Omental fat pad (tissue), 4 donors: Measurements from ENCODE around the gene SIMC1. TPM values are rescaled to one million over a fixed set of nuclear protein-coding genes. Genes with fewer than 3 reads are reported as not detected.
A peak's percentile ranks its signal among the peaks of the same experiment; 100 is the strongest.
"Not testable (repeated sequence)": the region's sequence is repeated elsewhere in the genome, so short reads cannot be mapped to it uniquely, and the experiment has no call there.

Experiments
- ATAC-seq: fragments of 150-250 bp; one replicate; pipeline ENCODE4 v1.9.1; 2016; ENCODE audit warnings: mild to moderate bottlenecking, moderate library complexity; ENCODE audit not compliant: low FRiP score
- DNase-seq: peaks from one replicate; pipeline ENCODE4 v3.0.0-alpha.2; 2019; ENCODE audit warnings: low spot score
- CTCF ChIP-seq, 3 donors: fragments of 450-650 bp; IDR thresholded peaks; one replicate each; pipeline ENCODE4 v1.5.1; 2016 to 2017; ENCODE audit warnings: antibody characterized with exemption in 3 of 3, mild to moderate bottlenecking in 3 of 3, moderate library complexity in 2 of 3
- total RNA-seq, 4 donors: library from RNA; depleted of rRNA; stranded (reverse); fragments of >200 nt; gene quantifications; one replicate each; pipeline ENCODE4 v1.1.0, GENCODE V29; 2016

Gene SIMC1
- 10 to 100 TPM in 3 of 4 donors, 1 to 10 TPM in 1; 8.3 to 18.0 (median 10.7) TPM for total RNA-seq

GRCh38 chr5:176237971-176238644 is at the start of gene SIMC1:
SIMC1 (plus strand) TSS chr5:176238424; CDS start chr5:176238509, 85 bp downstream.
- ATAC-seq = peak; percentile 67
- DNase-seq = not testable (repeated sequence)

- DNase-seq (no peak), ATAC-seq (no peak)
- TF ChIP-seq CTCF (IDR thresholded peaks at IDR 0.05) = no peak
Observed at GRCh38 chr5:176188506-176189193, 49.6 kb upstream of the SIMC1 start.

GRCh38 chr5:176189857-176190256 is 48.4 kb upstream of the SIMC1 start:
- DNase-seq (no peak), ATAC-seq (no peak)
- TF ChIP-seq CTCF (IDR thresholded peaks at IDR 0.05) = no peak

DNA sequence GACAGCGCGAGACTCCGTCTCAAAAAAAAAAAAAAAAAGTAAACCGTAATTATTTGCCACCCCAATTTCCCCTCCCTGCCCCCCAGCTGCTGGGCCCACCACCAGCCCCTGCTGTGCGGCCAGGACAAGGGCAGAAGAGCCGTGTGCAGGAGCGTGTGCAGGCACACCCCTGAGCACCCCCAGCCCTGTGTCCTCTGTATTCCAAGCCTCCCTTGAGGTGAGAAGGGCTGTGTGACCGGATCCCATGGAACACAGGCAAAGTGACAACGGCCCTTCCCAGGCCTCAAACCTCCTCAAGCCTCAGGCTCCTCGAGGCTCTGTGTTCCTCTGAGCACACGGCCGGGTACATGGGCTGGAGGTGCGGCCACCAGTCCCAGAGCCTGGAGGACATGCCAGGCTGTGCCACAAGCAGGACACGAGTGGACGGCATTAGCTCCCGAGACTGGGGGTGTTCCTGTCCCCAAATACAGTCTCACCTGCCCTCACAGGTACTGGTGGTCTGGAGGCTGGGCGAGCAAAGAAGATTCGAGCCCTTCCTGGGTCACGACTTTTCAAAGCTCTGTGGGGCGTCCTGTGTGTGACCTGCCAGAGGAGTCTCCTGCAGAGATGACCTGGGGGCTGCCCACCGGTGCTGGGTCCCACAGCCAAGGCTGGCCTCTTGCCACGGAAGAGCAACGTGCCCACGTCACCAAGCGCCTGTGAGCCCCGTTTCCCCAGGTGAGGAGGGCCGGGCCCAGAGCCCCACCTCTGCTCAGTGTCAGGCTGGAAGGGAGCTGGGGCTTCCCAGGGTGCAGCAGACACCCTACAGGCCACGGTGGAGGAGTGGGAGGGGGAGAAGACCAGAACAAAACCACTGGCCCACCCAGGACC is 47.1 kb upstream of the SIMC1 start:
- ATAC-seq (no peak), DNase-seq (no peak)
- no peak for TF ChIP-seq CTCF (IDR thresholded peaks at IDR 0.05)

DNA sequence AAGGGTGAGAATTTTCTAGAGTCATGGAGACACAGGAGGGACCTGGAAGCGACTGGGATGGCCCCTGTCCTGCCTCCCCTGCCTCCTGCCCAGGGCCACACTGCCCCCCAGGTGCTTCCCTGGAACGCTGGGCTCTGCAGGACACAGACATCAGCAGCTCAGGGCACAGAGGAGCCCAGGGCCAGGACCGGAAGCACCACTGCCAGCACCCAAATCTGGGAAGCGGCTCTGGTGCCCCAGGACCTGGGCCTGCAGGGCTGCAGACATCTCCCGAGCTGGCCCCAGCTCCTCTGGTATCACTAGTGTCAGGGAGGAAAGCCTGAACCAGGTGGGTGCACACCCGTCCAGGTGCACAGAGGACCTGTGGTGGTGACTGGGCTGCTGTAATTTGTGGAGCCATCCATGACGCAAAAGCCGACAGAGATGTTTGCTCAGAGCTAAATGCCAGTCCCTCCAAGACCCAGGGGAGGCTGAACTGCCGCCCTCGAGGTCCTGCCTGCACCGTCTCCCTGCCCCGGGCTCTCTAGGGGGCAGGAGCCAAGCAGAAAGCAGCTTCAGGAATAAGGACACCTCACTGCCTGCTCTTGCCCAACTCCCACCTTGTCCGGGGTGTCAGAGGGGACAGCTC is 46.0 kb upstream of the SIMC1 start:
- no peak for DNase-seq
- TF ChIP-seq CTCF (IDR thresholded peaks at IDR 0.05) = no peak
- no peak for ATAC-seq

GRCh38 chr5:176192722-176193117 is 45.5 kb upstream of the SIMC1 start:
- ATAC-seq, DNase-seq: not testable (repeated sequence)

DNA sequence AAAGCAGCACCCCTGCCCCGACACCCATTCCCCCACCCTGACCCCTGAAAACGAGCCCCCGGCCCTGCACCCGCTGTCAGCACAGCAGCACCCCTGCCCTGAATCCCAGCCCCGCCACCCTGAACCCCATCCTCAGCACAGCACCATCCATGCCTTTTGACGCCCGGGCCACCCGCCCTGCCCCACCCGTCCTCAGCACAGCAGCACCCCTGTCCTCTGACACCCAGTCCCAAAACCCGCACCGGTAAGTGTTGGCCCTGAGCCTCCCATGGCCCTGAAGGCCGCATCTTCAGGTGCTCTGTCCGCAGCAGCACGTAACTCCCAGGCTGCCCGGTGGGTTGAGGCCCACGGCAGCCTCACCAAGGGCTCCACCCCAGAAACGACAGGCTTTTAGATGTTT is 44.6 kb upstream of the SIMC1 start:
- ATAC-seq, DNase-seq: not testable (repeated sequence)

DNA sequence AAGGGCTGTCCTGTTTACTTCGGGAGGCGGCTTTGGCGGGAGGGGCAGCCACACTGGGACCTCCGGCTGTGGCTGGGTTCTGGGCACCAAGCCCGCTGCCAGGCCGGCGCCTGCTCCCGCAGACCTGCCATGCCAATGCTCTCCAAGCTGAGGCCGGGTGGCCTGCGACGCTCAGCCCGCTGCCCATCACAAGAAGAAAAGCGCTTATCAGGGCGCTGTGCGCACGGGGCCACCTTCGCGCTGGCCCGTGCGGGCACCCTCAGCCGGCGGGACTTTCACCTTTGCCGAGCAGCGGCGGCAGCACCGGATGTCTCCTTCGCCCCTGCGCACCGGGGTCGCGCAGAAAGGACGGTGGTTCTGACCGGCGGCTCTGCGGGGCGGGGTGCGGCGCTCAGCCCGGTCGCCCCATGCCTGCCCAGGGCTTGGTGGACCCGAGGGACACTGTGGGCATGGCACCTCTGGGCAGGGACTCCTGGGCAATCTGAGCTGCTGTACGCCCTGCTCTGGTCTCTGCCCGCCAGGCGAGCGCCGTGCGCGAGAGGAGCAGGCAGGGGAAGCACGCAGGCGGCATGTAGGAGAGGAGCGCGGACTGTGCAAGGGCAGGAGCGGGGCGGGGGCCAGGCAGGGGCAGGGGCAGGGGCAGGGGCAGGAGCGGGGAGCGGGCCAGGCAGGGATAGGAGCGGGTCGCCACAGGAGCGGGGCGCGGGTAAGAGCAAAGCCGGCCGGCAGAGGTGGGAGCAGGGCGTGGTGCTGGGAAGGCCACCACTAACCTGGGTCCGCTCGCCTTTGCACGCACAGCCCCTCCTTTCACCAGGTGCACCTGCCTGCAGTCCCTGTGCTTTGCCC is 43.8 kb upstream of the SIMC1 start:
- DNase-seq, ATAC-seq: not testable (repeated sequence)

- not testable (repeated sequence) for DNase-seq, ATAC-seq
Observed at GRCh38 chr5:176195084-176195413, 43.2 kb upstream of the SIMC1 start.

DNA sequence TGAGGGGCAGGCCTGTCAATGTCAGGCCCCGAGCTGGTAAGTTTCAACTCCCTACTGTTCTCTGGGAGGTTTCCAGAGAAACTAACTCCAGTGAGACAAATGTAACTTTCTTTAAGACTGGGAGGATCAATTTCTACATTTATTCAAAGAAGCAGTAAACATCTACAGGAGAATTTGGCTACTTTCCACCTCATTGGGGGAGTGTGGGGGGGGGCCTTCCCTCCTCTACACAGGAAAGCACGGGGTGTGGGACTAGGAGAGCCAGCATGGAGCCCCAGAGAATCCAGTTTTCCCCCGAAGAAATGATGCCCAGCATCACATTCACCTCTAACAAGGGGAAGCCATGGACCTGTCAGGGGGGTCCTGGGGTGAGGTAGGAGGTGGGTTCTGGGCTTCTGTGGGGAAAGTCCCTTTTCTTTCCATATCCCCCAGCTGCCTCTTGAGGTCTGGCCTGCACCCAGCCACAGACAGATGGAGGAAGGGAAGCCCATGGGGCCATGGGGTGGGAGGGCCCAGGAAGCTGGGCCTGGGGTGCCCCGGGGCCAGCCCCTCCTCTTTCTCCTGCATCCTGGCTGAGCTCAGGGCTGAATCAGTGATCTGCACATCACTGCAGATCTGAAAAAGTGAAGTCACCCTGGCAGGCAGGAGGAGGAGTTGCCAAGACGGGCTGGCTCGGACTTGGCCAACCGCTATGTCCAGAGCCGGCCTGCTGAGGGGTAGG is 42.6 kb upstream of the SIMC1 start:
- ATAC-seq = not testable (repeated sequence)

DNA sequence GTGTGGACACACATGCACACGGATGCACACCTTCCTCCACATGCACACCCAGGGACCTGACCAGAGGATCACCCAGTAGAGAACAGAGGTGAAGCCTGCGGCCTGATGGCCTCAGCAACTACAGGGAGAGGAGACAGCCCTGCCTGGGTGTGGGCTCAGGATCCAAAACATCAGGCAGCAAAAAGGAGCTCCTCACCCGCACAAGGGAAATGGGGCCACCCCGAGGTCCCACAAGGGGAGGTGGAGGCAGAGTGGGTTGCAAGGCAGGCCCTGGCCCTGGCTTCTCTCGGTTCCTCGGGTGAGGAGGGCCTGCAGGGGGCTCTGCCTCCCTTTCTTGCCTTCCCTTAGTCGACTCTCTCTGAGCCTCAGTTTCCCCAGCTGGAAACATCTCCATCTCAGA is 41.4 kb upstream of the SIMC1 start:
- ATAC-seq, DNase-seq: not testable (repeated sequence)

More for the DNA sequence above, 42.6 kb upstream of the SIMC1 start:
- not testable (repeated sequence) for DNase-seq

- ATAC-seq, DNase-seq: not testable (repeated sequence)
Observed at GRCh38 chr5:176197234-176197858, 40.9 kb upstream of the SIMC1 start.
